GM23248 (cell line): ENCODE results near the gene CLRN2. TPM values are rescaled to one million over a fixed set of nuclear protein-coding genes. Genes with fewer than 3 reads are reported as not detected.

Source experiments
- DNase-seq: peaks from one replicate; pipeline ENCODE4 v3.0.0-alpha.2; 2015
- H2AFZ ChIP-seq: fragments of 200-600 bp; sonication (generic); 2 replicates; pipeline ENCODE4 v1.6.1; 2016; ENCODE audit warnings: antibody characterized with exemption
- H3F3A ChIP-seq: fragments of 200-600 bp; sonication (generic); 2 replicates; pipeline ENCODE4 v1.6.1; 2016; ENCODE audit warnings: mild to moderate bottlenecking, antibody characterized with exemption, mixed run types; ENCODE audit not compliant: insufficient read depth
- H3K27ac ChIP-seq: fragments of 200-600 bp; sonication (generic); 2 replicates; pipeline ENCODE4 v1.5.1; 2016; ENCODE audit warnings: mild to moderate bottlenecking
- H3K27me3 ChIP-seq: fragments of 200-600 bp; sonication (generic); replicated peaks from 2 replicates; pipeline ENCODE4 v1.6.1; 2016; ENCODE audit warnings: mild to moderate bottlenecking; ENCODE audit not compliant: insufficient read depth
- H3K36me3 ChIP-seq: fragments of 200-600 bp; sonication (generic); 2 replicates; pipeline ENCODE4 v1.6.1; 2016; ENCODE audit warnings: low read depth, mild to moderate bottlenecking
- H3K4me1 ChIP-seq: fragments of 200-600 bp; sonication (generic); 2 replicates; pipeline ENCODE4 v1.6.1; 2016; ENCODE audit warnings: mild to moderate bottlenecking; ENCODE audit not compliant: insufficient read depth
- H3K4me2 ChIP-seq: fragments of 200-600 bp; sonication (generic); one replicate; pipeline ENCODE4 v1.6.1; 2016; ENCODE audit warnings: mild to moderate bottlenecking; ENCODE audit not compliant: unreplicated experiment
- H3K4me3 ChIP-seq: fragments of 200-600 bp; sonication (generic); 2 replicates; pipeline ENCODE4 v1.5.1; 2016; ENCODE audit warnings: mild to moderate bottlenecking
- H3K79me2 ChIP-seq: fragments of 200-600 bp; sonication (generic); 2 replicates; pipeline ENCODE4 v1.6.1; 2016; ENCODE audit warnings: mild to moderate bottlenecking; ENCODE audit not compliant: insufficient read depth
- H3K9ac ChIP-seq: fragments of 200-600 bp; sonication (generic); 2 replicates; pipeline ENCODE4 v1.6.1; 2016; ENCODE audit warnings: mild to moderate bottlenecking
- H3K9me2 ChIP-seq: fragments of 200-600 bp; sonication (generic); 2 replicates; pipeline ENCODE4 v1.6.1; 2016; ENCODE audit warnings: mixed run types, mild to moderate bottlenecking, moderate library complexity; ENCODE audit not compliant: insufficient read depth
- H3K9me3 ChIP-seq: fragments of 200-600 bp; sonication (generic); one replicate; pipeline ENCODE4 v1.6.1; 2017; ENCODE audit warnings: low read depth
- H4K20me1 ChIP-seq: fragments of 200-600 bp; sonication (generic); 2 replicates; pipeline ENCODE4 v1.6.0; 2016; ENCODE audit not compliant: insufficient read depth
- EZH2 ChIP-seq: fragments of 200-600 bp; sonication (generic); IDR thresholded peaks from 2 replicates; pipeline ENCODE4 v1.6.1; 2018; ENCODE audit warnings: antibody characterized with exemption, mild to moderate bottlenecking; ENCODE audit not compliant: insufficient read depth, poor library complexity, severe bottlenecking
- EZH2phosphoT487 ChIP-seq: fragments of 200-600 bp; sonication (generic); IDR thresholded peaks from 2 replicates; pipeline ENCODE4 v1.6.1; 2018; ENCODE audit warnings: antibody characterized with exemption, moderate library complexity, mild to moderate bottlenecking, low read depth; ENCODE audit not compliant: insufficient read depth
- WGBS, 2 experiments: methylation state at CpG; one replicate each; pipeline ENCODE4 v1.1.6; 2015 to 2017; ENCODE audit warnings: low lambda C conversion rate in 2 of 2, low coverage in 1 of 2; ENCODE audit errors: missing lambda C conversion rate in 2 of 2; 5-methylcytosine and 5-hydroxymethylcytosine counted together
- in situ Hi-C: fragments of 300-500 bp; cut with MboI; formaldehyde crosslinking; loops from 2 replicates; pipeline ENCODE4 v1.15.0; 2020
- polyA plus RNA-seq: library from polyadenylated mRNA; unstranded; fragments of >200 nt; fragmentation: Nextera tagmentation; extraction: Ambion mirVana; gene quantifications from 2 replicates; pipeline ENCODE4 v1.2.1, GENCODE V29; 2016
- total RNA-seq: library from RNA; depleted of rRNA; stranded (reverse); fragments of >200 nt; shearing (Covaris generic); gene quantifications from 2 replicates; pipeline ENCODE4 v1.2.3, GENCODE V29; 2014

Gene CLRN2
- total and polyA plus RNA-seq, 2 experiments from 2014 or later = not detected

DNA sequence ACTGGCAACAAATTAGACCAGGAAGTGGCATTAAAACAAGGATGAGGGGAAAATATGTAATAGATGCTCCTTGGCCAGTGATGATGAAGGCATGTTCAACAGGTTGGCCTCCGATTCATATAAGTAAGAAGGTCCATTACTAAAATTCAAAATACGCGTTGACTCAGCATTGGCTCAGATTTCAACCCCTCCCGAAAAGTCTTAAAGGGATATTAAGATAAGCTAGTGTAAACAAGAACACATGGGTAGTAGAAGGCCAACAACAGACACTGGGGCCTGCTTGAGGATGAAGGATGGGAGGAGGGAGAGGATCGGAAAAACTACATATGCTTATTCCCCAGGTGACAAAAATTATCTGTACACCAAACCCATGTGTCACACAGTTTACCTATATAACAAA is 42.9 kb downstream of the CLRN2 start:
- Histone ChIP-seq H2AFZ (no peak overlapping the region), H4K20me1 (no peaks in the 10 kb centered on the region), H3K4me3 (no peak overlapping the region), H3K36me3 (no peaks in the 10 kb centered on the region), H3K27ac (no peak overlapping the region), H3K9ac (no peak overlapping the region), H3K27me3 (no peaks in the 10 kb centered on the region), H3K4me2 (no peak overlapping the region), H3K9me3 (no peaks in the 10 kb centered on the region), H3K4me1 (peaks cover 9% of the 10 kb centered on the region), H3K79me2 (no peaks in the 10 kb centered on the region), H3F3A (no peaks in the 10 kb centered on the region; the same call in none of the 2 replicates), H3K9me2 (no peaks in the 10 kb centered on the region)
- TF ChIP-seq EZH2phosphoT487 (no peak), EZH2 (no peak)
- in situ Hi-C loops = loop anchor here (25.0 kb wide), 2 partner anchors 254 to 1029 kb away; partner anchors contain the start of genes DCAF16 and NCAPG
- DNase-seq = peak; percentile 34
- 48 to 55% methylated on average over 5 of the region's 5 CpGs for WGBS, 2 experiments

GRCh38 chr4:17558941-17559708 is 44.2 kb downstream of the CLRN2 start:
- Histone ChIP-seq H2AFZ (no peak overlapping the region), H4K20me1 (no peaks in the 10 kb centered on the region), H3K9me2 (no peaks in the 10 kb centered on the region), H3F3A (no peaks in the 10 kb centered on the region; the same call in none of the 2 replicates), H3K27ac (no peak overlapping the region), H3K79me2 (no peaks in the 10 kb centered on the region), H3K27me3 (no peaks in the 10 kb centered on the region), H3K9ac (no peak overlapping the region), H3K4me2 (no peak overlapping the region), H3K4me3 (no peak overlapping the region), H3K9me3 (no peaks in the 10 kb centered on the region), H3K36me3 (no peaks in the 10 kb centered on the region), H3K4me1 (peaks cover 9% of the 10 kb centered on the region)
- DNase-seq = no peak
- in situ Hi-C loops = loop anchor here (25.0 kb wide), 2 partner anchors 253 to 1028 kb away; partner anchors contain the start of genes DCAF16 and NCAPG
- no peak for TF ChIP-seq EZH2phosphoT487
- no peak for TF ChIP-seq EZH2
- 74 to 77% methylated on average over 4 of the region's 4 CpGs for WGBS, 2 experiments

- WGBS, 2 experiments = 94 to 95% methylated on average over 3 of the region's 3 CpGs
- H3K27ac ChIP-seq = no peak overlapping the region
- H3K36me3 ChIP-seq = no peaks in the 10 kb centered on the region
- no peak overlapping the region for H3K9ac ChIP-seq
- no peaks in the 10 kb centered on the region for H3K9me3 ChIP-seq
- in situ Hi-C loops = loop anchor here (25.0 kb wide), 2 partner anchors 253 to 1028 kb away; partner anchors contain the start of genes DCAF16 and NCAPG
- DNase-seq = no peak
- no peaks in the 10 kb centered on the region for H3K79me2 ChIP-seq
- no peaks in the 10 kb centered on the region; the same call in none of the 2 replicates for H3F3A ChIP-seq
- TF ChIP-seq EZH2 (no peak), EZH2phosphoT487 (no peak)
- H3K27me3 ChIP-seq = no peaks in the 10 kb centered on the region
- peaks cover 9% of the 10 kb centered on the region for H3K4me1 ChIP-seq
- no peaks in the 10 kb centered on the region for H3K9me2 ChIP-seq
- H3K4me2 ChIP-seq = no peak overlapping the region
- no peak overlapping the region for H2AFZ ChIP-seq
- no peaks in the 10 kb centered on the region for H4K20me1 ChIP-seq
- no peak overlapping the region for H3K4me3 ChIP-seq
Observed at GRCh38 chr4:17559709-17560048, 44.7 kb downstream of the CLRN2 start.

GRCh38 chr4:17560065-17560673 is 45.2 kb downstream of the CLRN2 start:
- Histone ChIP-seq H3F3A (no peaks in the 10 kb centered on the region; the same call in none of the 2 replicates), H3K79me2 (no peaks in the 10 kb centered on the region), H3K4me1 (peaks cover 9% of the 10 kb centered on the region), H3K27ac (no peak overlapping the region), H3K4me3 (no peak overlapping the region), H3K36me3 (no peaks in the 10 kb centered on the region), H3K9ac (no peak overlapping the region), H3K27me3 (no peaks in the 10 kb centered on the region), H3K4me2 (no peak overlapping the region), H4K20me1 (no peaks in the 10 kb centered on the region), H2AFZ (no peak overlapping the region), H3K9me2 (no peaks in the 10 kb centered on the region), H3K9me3 (no peaks in the 10 kb centered on the region)
- no peak for TF ChIP-seq EZH2
- TF ChIP-seq EZH2phosphoT487 = no peak
- 82 to 88% methylated on average over 6 of the region's 6 CpGs for WGBS, 2 experiments
- no peak for DNase-seq
- in situ Hi-C loops = loop anchor here (25.0 kb wide), 2 partner anchors 252 to 1027 kb away; partner anchors contain the start of genes DCAF16 and NCAPG
